ENCODE results near the gene SLC39A11. TPM values are rescaled to one million over a fixed set of nuclear protein-coding genes. Genes with fewer than 3 reads are reported as not detected.
"Not testable (repeated sequence)": the region's sequence is repeated elsewhere in the genome, so short reads cannot be mapped to it uniquely, and the experiment has no call there.

The SLC39A11 gene
- total RNA-seq, 2 donors from 2014 or later, result 21.5 to 26.4 TPM

DNA sequence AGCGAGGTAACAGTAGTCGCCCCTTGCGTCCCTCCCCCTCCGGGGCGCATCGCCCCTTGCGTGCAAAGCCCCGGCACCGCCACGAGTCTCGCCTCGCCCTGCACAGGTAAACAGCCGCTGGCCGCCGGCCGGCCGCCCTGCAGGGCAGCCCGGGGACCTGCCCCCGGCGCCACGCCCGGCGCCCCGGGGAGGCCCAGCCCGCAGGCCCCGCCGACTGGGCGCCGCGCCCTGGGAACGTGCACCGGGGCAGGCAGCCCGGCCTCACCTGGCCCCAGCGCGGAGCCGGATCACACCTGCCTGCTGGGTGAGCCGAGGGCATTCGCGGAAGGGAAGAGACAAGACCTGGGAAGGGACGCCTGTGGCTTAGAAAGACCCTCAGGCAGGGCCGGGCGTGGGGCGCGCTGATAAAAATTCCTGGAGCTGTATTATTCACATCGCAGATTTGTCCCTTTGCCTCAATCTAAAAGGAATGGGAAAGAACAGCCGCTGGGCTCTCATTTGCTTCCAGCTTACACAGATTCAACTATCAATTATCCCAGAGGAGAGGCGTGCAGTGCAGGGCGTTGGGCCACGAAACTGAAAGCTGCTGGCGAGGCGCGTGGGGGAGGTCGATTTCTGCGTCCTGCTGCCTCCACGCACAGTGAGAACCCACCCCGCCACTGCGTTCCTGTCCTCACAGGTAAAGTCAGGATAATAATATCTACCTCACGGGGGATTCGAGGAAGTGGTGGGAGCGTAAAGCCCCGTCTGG is 451.9 kb downstream of the SLC39A11 start:
- H3K27ac Mint-ChIP-seq, result no peak overlapping the region
- H3K4me3 Mint-ChIP-seq, result no peak overlapping the region
- H3K36me3 Mint-ChIP-seq (ENCODE audit: insufficient read depth in 2 of 2), result no peaks in the 10 kb centered on the region
- DNase-seq (no peak), ATAC-seq (replicated peaks in 1 of 2) (no peak)
- no peaks in the 10 kb centered on the region for H3K27me3 Mint-ChIP-seq (ENCODE audit: low read depth)
- no peaks in the 10 kb centered on the region for H3K9me3 Mint-ChIP-seq
- no peaks in the 10 kb centered on the region for H3K4me1 Mint-ChIP-seq (ENCODE audit: low read depth)

DNA sequence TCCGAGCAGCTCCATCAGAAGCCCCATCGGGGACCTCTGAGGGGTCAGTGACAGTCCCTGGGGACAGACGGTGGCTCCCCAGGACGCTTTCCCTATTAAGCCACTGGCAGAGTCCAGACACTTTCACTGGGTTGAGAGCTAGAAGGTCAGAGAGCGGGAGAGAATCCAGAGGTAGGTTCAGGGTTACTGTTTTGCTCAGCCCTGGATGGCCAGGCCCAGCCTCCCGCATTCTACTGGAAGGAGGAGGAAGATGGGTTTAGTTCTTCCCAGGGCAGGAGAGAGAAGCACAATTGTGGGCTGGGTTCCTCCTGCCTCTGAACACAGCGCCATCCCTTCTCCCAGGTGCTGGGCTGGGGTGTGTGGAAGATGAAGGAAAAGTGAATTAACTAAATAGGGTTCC is 452.8 kb downstream of the SLC39A11 start:
- no peak overlapping the region for H3K27ac Mint-ChIP-seq
- ATAC-seq (replicated peaks in 1 of 2), result no peak
- H3K36me3 Mint-ChIP-seq (ENCODE audit: insufficient read depth in 2 of 2), result no peaks in the 10 kb centered on the region
- no peak for DNase-seq
- no peak overlapping the region for H3K4me3 Mint-ChIP-seq
- H3K9me3 Mint-ChIP-seq, result no peaks in the 10 kb centered on the region
- H3K4me1 Mint-ChIP-seq (ENCODE audit: low read depth), result peaks cover 8% of the 10 kb centered on the region
- H3K27me3 Mint-ChIP-seq (ENCODE audit: low read depth), result no peaks in the 10 kb centered on the region

DNA sequence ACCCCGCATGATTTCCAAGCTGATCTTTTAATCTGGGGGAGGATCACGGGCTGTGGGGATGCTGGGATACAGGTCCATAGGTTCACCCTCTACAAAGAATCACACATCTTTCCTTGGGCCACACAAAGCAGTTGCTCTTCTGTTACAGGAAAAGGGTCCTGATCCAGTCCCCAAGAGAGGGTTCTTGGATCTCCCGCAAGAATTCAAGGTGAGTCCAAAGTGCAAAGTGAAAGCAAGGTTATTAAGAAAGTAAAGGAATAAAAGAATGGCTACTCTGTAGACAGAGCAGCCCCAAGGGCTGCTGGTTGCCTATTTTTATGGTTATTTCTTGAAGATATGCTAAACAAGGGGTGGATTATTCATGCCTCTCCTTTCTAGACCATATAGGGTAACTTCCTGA is 453.6 kb downstream of the SLC39A11 start:
- H3K36me3 Mint-ChIP-seq (ENCODE audit: insufficient read depth in 2 of 2); H3K27ac Mint-ChIP-seq; H3K27me3 Mint-ChIP-seq (ENCODE audit: low read depth); H3K9me3 Mint-ChIP-seq; ATAC-seq (replicated peaks in 1 of 2); DNase-seq; H3K4me3 Mint-ChIP-seq: not testable (repeated sequence)
- peaks cover 14% of the 10 kb centered on the region for H3K4me1 Mint-ChIP-seq (ENCODE audit: low read depth)

DNA sequence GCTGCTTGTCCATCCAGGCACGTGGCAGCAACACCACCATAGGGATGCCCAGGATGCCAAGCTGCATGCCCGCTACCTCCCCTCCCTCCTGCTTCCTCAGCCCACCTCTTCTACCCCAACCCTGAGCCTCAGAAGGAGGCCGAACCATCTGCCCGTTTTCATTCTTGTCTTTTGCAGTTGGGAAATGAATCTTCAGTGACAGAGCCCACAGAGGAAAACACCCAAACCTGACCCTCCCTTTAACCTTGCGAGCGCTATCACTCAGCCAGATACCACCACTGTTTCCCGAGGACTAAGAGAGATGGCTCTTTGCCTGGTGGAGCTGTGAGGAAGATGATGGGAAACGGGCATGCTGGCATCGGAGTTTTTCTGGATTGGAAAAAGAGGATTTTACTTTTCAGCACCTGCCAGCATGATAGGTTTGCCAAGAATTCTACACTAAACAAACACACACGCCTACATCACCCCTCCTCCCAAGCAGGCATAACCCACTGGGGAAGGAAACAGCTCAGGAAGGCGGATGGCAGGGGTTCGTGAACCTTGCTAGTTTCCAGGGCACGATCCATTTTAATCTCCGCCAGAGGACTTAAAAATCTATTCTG is 457.4 kb downstream of the SLC39A11 start:
- Mint-ChIP-seq H3K27me3 (ENCODE audit: low read depth) (no peaks in the 10 kb centered on the region), H3K9me3 (no peaks in the 10 kb centered on the region), H3K4me3 (peak overlapping the region; percentile 30 to 36), H3K4me1 (ENCODE audit: low read depth) (peaks cover 14% of the 10 kb centered on the region), H3K27ac (no peak overlapping the region), H3K36me3 (ENCODE audit: insufficient read depth in 2 of 2) (no peaks in the 10 kb centered on the region)
- peak in 1 of 2 donors; percentile 10 for DNase-seq
- ATAC-seq (replicated peaks in 1 of 2), result peak; percentile 34 to 70

DNA sequence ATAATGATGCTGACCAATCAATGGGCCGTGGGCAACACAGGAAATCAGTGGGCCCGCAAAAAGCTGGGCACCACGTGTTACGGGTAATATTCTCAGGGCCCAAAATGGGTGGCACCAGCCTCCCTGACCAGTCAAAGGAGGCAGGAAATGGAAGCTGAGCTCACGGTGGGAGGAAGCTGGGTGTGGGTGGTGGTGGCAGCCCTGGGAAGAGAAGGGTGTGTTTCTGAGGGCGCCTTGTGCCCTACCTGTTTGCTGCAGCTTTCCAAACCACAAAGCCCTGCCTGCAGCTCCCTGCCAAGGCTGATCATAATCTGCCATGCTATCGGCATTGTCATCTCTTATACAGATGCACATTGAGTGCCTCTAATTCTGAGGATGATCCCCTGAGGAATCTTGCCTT is 457.9 kb downstream of the SLC39A11 start:
- DNase-seq (peak in 1 of 2 donors; percentile 5), ATAC-seq (replicated peaks in 1 of 2) (peak; percentile 37 to 63)
- H3K4me3 Mint-ChIP-seq, result peak overlapping the region; percentile 30 to 53
- H3K27me3 Mint-ChIP-seq (ENCODE audit: low read depth), result no peaks in the 10 kb centered on the region
- H3K4me1 Mint-ChIP-seq (ENCODE audit: low read depth), result peaks cover 14% of the 10 kb centered on the region
- no peak overlapping the region for H3K27ac Mint-ChIP-seq
- H3K9me3 Mint-ChIP-seq, result no peaks in the 10 kb centered on the region
- no peaks in the 10 kb centered on the region for H3K36me3 Mint-ChIP-seq (ENCODE audit: insufficient read depth in 2 of 2)

DNA sequence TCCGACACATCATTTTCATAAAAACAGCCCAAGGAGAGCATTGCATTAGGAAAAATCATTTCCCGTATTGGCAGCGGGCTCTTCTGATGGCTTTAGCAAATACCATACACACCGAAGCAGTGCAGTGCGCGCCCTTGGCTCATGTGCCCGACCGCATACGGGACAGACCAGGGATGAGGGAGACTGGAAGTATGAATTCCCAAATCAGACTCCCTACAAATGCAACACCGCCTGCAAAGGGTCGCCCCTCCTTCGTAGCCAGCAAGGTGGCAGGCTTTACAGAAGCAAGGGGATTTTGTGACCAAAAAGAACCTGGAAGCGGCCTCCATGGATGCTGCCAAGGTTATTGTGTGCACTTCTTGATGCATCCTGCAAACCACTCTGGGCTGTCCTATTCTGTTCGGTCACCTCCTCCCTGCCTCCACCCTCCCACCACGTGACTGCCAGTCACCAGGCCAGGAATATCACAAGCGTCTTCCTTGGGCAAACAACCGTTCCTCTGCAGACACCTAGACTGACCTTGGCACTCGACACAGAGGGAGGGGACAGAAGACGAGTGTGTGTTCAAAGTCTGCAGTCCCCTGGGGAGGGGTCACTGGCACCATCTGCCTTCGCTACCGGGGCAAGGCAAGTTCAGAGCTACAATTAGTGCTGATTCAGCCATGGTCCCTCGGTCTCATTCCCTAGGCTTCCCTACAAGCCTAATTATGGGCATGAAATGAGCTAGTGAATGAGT is 460.4 kb downstream of the SLC39A11 start:
- DNase-seq, result no peak
- no peak overlapping the region for H3K4me3 Mint-ChIP-seq
- H3K36me3 Mint-ChIP-seq (ENCODE audit: insufficient read depth in 2 of 2), result peaks cover 0 to 3% of the 10 kb centered on the region in 2 donors
- H3K27me3 Mint-ChIP-seq (ENCODE audit: low read depth), result peaks cover 18% of the 10 kb centered on the region
- H3K27ac Mint-ChIP-seq, result no peak overlapping the region
- peaks cover 14% of the 10 kb centered on the region for H3K4me1 Mint-ChIP-seq (ENCODE audit: low read depth)
- ATAC-seq (replicated peaks in 1 of 2), result no peak
- peaks cover 0 to 2% of the 10 kb centered on the region in 2 donors for H3K9me3 Mint-ChIP-seq

DNA sequence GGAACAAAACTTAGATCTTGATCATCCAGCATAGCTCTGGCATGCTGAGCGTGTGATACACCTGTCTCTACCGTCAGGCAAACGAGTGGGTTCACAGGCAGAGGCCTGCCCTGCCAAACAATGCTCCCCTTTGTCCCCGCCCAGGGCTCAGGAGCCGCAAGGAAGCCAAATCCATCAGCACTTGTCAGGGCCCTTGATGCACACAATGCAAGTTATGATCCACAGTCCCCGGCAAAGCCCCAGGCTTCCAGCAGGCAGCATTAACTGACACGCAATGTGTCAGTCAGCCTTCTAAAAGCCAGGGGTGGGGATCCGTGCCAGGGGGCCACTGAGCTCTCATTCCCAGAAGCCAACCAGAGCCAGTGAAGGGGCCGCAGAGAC is 460.9 kb downstream of the SLC39A11 start:
- Mint-ChIP-seq H3K27ac (no peak overlapping the region), H3K4me1 (ENCODE audit: low read depth) (peaks cover 14% of the 10 kb centered on the region), H3K9me3 (peaks cover 3 to 6% of the 10 kb centered on the region in 2 donors), H3K36me3 (ENCODE audit: insufficient read depth in 2 of 2) (peaks cover 0 to 6% of the 10 kb centered on the region in 2 donors), H3K4me3 (no peak overlapping the region), H3K27me3 (ENCODE audit: low read depth) (peaks cover 18% of the 10 kb centered on the region)
- ATAC-seq (replicated peaks in 1 of 2), result no peak
- DNase-seq, result no peak

DNA sequence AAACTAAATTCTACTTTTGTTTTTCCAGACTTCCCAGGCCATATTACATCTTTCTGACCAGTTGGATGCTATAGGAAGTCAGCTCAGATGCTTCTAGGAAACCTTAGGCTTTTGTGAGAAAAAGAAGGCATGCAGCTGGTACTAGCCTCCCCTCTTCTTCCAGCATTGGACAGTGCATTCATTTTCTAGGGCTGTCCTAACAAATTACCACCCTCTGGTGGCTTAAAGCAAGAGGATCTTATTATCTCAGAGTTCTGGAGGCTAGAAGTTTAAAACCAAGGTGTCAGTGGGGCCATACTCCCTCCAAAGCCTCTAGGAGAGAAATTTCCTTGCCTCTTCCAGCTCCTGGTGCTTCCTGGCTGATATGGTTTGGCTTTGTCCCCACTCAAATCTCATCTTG is 467.8 kb downstream of the SLC39A11 start:
- H3K9me3 Mint-ChIP-seq, result peaks cover 7 to 11% of the 10 kb centered on the region in 2 donors
- H3K4me1 Mint-ChIP-seq (ENCODE audit: low read depth), result no peaks in the 10 kb centered on the region
- ATAC-seq (replicated peaks in 1 of 2), result no peak
- no peak for DNase-seq
- no peak overlapping the region for H3K27ac Mint-ChIP-seq
- no peak overlapping the region for H3K4me3 Mint-ChIP-seq
- peaks cover 60% of the 10 kb centered on the region for H3K27me3 Mint-ChIP-seq (ENCODE audit: low read depth)
- peaks cover 0 to 10% of the 10 kb centered on the region in 2 donors for H3K36me3 Mint-ChIP-seq (ENCODE audit: insufficient read depth in 2 of 2)

DNA sequence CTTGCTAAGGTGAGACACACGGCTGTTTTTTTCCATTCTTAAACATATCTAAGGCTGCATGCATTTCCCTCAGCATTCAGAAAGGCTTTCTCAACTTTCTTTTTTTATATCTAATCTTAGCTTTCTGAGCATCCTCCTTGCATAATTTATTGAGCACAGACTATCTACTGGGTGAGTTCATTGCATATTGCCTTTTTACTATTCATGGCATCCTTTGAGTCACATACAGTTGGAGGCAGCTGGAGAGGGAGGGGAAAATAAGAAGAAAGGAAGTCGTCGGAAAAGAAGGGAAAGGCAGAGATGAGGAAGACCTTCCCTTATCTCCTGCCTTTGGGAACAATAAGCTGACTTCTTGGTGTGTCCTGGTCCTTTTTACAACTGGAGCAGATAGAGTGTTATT is 468.3 kb downstream of the SLC39A11 start:
- H3K9me3 Mint-ChIP-seq, result peaks cover 7 to 11% of the 10 kb centered on the region in 2 donors
- peaks cover 0 to 12% of the 10 kb centered on the region in 2 donors for H3K36me3 Mint-ChIP-seq (ENCODE audit: insufficient read depth in 2 of 2)
- H3K4me1 Mint-ChIP-seq (ENCODE audit: low read depth), result no peaks in the 10 kb centered on the region
- no peak overlapping the region for H3K4me3 Mint-ChIP-seq
- H3K27me3 Mint-ChIP-seq (ENCODE audit: low read depth), result peaks cover 63% of the 10 kb centered on the region
- DNase-seq, result no peak
- H3K27ac Mint-ChIP-seq, result no peak overlapping the region
- ATAC-seq (replicated peaks in 1 of 2), result no peak

DNA sequence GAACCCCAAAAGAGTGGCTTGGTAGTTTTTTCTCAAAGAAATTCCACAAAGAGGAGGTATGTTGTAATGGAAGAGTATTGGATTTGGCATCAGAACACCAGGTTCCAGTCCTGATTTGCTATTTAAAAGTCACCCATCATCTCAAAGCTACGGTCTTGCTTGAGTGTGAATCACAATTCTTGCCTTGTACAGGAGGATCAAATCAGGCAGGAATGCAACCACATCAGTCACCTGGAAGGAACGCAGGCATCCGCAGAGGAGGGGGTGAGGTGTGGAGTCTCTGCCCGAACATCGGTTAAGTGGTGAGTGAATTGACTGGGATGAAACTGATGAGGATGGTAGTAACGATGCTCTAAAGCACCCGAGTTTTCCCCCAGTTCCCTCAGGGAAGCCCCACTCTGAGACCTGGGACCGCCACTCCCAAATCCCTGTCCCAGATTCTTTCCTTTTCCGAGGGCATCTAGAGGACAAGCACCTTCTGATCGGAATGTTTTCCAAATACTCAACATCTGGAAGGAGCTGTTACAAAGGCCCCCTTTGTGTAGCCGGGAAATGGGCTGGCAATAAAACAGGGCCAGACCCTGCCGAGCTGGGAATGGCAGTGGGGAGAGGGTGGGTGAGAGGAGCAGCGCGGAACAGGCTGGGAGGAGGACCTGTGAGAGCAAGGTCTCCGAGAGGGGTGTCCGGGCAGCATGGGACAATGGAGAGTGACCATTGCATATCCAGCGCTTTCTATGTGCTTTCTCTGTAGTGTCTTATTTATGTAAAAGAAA is 469.6 kb downstream of the SLC39A11 start:
- Mint-ChIP-seq H3K36me3 (ENCODE audit: insufficient read depth in 2 of 2) (peaks cover 0 to 12% of the 10 kb centered on the region in 2 donors), H3K27me3 (ENCODE audit: low read depth) (peaks cover 60% of the 10 kb centered on the region), H3K4me3 (no peak overlapping the region), H3K9me3 (peaks cover 7 to 9% of the 10 kb centered on the region in 2 donors), H3K4me1 (ENCODE audit: low read depth) (peaks cover 8% of the 10 kb centered on the region), H3K27ac (no peak overlapping the region)
- no peak for ATAC-seq (replicated peaks in 1 of 2)
- DNase-seq, result no peak

DNA sequence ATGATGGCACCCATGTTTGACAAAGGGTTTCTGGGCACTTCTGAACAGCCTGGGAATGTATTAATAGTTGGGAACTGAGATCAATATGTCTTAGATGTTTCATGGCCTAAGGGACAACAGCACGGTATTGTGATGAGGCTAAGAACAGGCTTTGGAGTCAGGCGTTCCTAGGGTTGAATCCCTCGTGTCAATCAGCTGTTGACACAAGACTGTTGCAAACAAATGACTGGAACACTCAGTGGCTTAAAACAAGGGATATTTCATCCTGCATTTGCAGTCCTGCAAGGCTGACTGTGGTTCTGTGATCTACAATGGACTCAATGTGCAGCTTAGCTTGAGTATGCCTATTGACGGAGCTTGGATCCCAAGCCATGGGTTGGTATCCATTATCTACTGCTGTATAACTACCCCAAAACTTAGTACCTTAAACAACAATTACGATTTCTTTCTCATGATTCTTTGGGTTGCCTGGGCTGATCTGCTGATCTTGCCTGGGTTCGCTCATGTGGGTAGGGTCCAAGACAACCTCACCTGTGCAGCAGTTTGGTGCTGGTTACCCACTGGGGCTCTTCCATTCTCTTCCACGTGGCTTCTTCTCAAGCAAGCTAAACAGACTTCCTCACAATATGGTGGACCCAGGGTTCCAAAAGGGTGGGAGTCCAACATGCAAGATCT is 472.4 kb downstream of the SLC39A11 start:
- peaks cover 0 to 3% of the 10 kb centered on the region in 2 donors for H3K36me3 Mint-ChIP-seq (ENCODE audit: insufficient read depth in 2 of 2)
- no peak overlapping the region for H3K4me3 Mint-ChIP-seq
- peaks cover 0 to 1% of the 10 kb centered on the region in 2 donors for H3K9me3 Mint-ChIP-seq
- no peak overlapping the region for H3K27ac Mint-ChIP-seq
- ATAC-seq (replicated peaks in 1 of 2), result no peak
- no peak for DNase-seq
- peaks cover 17% of the 10 kb centered on the region for H3K4me1 Mint-ChIP-seq (ENCODE audit: low read depth)
- peaks cover 66% of the 10 kb centered on the region for H3K27me3 Mint-ChIP-seq (ENCODE audit: low read depth)

DNA sequence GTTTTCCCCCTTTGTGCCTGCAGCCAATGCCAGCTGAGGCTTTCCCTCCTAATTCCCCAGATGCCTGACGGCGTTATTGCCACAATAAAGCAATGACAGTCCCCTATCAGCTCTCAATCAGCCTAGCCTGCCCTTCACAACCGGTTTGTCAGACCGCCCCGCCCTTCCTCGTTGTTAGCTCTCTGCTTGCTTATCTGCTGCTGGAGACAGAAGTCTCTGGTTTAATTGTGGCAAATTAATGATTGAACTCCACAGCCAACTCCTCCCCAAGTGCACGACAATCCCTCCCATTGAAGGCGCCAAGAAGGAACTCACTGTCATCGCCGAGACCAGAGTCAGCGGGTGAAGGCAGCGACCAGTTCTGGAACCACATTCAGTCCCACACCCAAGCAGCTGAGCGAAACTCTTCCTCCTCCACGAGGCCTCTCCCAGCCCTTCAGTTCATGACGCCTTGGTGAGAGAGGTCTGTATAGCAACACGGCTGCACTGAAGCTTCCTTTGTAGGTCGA is 474.4 kb downstream of the SLC39A11 start:
- Mint-ChIP-seq H3K27me3 (ENCODE audit: low read depth) (peaks cover 57% of the 10 kb centered on the region), H3K9me3 (no peaks in the 10 kb centered on the region), H3K36me3 (ENCODE audit: insufficient read depth in 2 of 2) (peaks cover 0 to 3% of the 10 kb centered on the region in 2 donors), H3K27ac (no peak overlapping the region), H3K4me3 (peak overlapping the region; percentile 61 to 67), H3K4me1 (ENCODE audit: low read depth) (peaks cover 17% of the 10 kb centered on the region)
- DNase-seq, result peak in 1 of 2 donors; percentile 9
- peak; percentile 44 to 64 for ATAC-seq (replicated peaks in 1 of 2)

All from activated T-cell treated with anti-CD3 and anti-CD28 coated beads, Interleukin-2, amount 50 U/mL, for 72 hours (primary cell).